ENCODE data around the gene KY. TPM values are rescaled to one million over a fixed set of nuclear protein-coding genes. Genes with fewer than 3 reads are reported as not detected.

The KY gene
- polyA plus RNA-seq, 1 donor (not counting 4 experiments of a cell fraction or from before 2014, with no cell fraction given) = not detected

- dilution Hi-C loops (cut with MboI; ENCODE audit: extremely low pct_ligation_motif_present, low sequenced_read_pairs) = no loop called here
- H3K9ac ChIP-seq (ENCODE audit: control insufficient read depth, extremely low read depth, insufficient read depth, low read length) = no peak overlapping the region
- no peaks in the 10 kb centered on the region for H3K27me3 ChIP-seq (ENCODE audit: control insufficient read depth, extremely low read depth, insufficient read depth, low read length)
- H3K36me3 ChIP-seq (ENCODE audit: control insufficient read depth in 2 of 2, extremely low read depth in 1 of 2, insufficient read depth in 2 of 2, low read length in 2 of 2) = no peaks in the 10 kb centered on the region
- DNase-seq (ENCODE audit: low read depth, low spot score) (no peak), FAIRE-seq (no peak)
- no peak overlapping the region for H3K27ac ChIP-seq (ENCODE audit: control insufficient read depth, insufficient read depth, low read length)
- H3K4me2 ChIP-seq (ENCODE audit: control insufficient read depth, extremely low read depth, insufficient read depth, low read depth, low read length) = no peak overlapping the region
- no peaks in the 10 kb centered on the region for H3K9me3 ChIP-seq (ENCODE audit: control insufficient read depth, low read depth, low read length)
- TF ChIP-seq CTCF (optimal IDR thresholded peaks at IDR 0.05 in 1 of 3, IDR thresholded peaks at IDR 0.05 in 1 of 3, conservative IDR thresholded peaks at IDR 0.05 in 1 of 3; ENCODE audit: extremely low read depth in 1 of 3, insufficient read depth in 2 of 3, low read length in 3 of 3) (no peak), EZH2 (IDR thresholded peaks at IDR 0.05; ENCODE audit: low read length) (no peak)
- H4K20me1 ChIP-seq (ENCODE audit: control insufficient read depth, extremely low read depth, insufficient read depth, low read length) = no peaks in the 10 kb centered on the region
- no peak overlapping the region for H2AFZ ChIP-seq (ENCODE audit: control insufficient read depth, low read length)
- H3K79me2 ChIP-seq (ENCODE audit: control insufficient read depth, insufficient read depth, low read length) = no peaks in the 10 kb centered on the region
- H3K9me1 ChIP-seq (ENCODE audit: control insufficient read depth, extremely low read depth, insufficient read depth, low read length) = no peaks in the 10 kb centered on the region
- H3K4me3 ChIP-seq (ENCODE audit: control insufficient read depth in 2 of 3, extremely low read depth in 1 of 3, insufficient read depth in 2 of 3, low read depth in 1 of 3, low read length in 3 of 3) = no peak overlapping the region
- peaks cover 2% of the 10 kb centered on the region for H3K4me1 ChIP-seq (ENCODE audit: control insufficient read depth, extremely low read depth, insufficient read depth, low read length)
These were observed 5.3 kb downstream of the KY start for GRCh38 chr3:134645515-134645914.

- DNase-seq (ENCODE audit: low read depth, low spot score) (no peak), FAIRE-seq (no peak)
- dilution Hi-C loops (cut with MboI; ENCODE audit: extremely low pct_ligation_motif_present, low sequenced_read_pairs) = no loop called here
These were observed 5.9 kb downstream of the KY start for GRCh38 chr3:134644731-134645514.

More at GRCh38 chr3:134644731-134645514, 5.9 kb downstream of the KY start:
- no peak overlapping the region for H3K4me2 ChIP-seq (ENCODE audit: control insufficient read depth, extremely low read depth, insufficient read depth, low read depth, low read length)
- no peak overlapping the region for H3K27ac ChIP-seq (ENCODE audit: control insufficient read depth, insufficient read depth, low read length)
- H3K9ac ChIP-seq (ENCODE audit: control insufficient read depth, extremely low read depth, insufficient read depth, low read length) = no peak overlapping the region
- H3K36me3 ChIP-seq (ENCODE audit: control insufficient read depth in 2 of 2, extremely low read depth in 1 of 2, insufficient read depth in 2 of 2, low read length in 2 of 2) = no peaks in the 10 kb centered on the region
- TF ChIP-seq EZH2 (IDR thresholded peaks at IDR 0.05; ENCODE audit: low read length) (no peak), CTCF (optimal IDR thresholded peaks at IDR 0.05 in 1 of 3, IDR thresholded peaks at IDR 0.05 in 1 of 3, conservative IDR thresholded peaks at IDR 0.05 in 1 of 3; ENCODE audit: extremely low read depth in 1 of 3, insufficient read depth in 2 of 3, low read length in 3 of 3) (no peak)
- H3K4me1 ChIP-seq (ENCODE audit: control insufficient read depth, extremely low read depth, insufficient read depth, low read length) = no peaks in the 10 kb centered on the region
- no peak overlapping the region for H3K4me3 ChIP-seq (ENCODE audit: control insufficient read depth in 2 of 3, extremely low read depth in 1 of 3, insufficient read depth in 2 of 3, low read depth in 1 of 3, low read length in 3 of 3)
- no peaks in the 10 kb centered on the region for H3K9me1 ChIP-seq (ENCODE audit: control insufficient read depth, extremely low read depth, insufficient read depth, low read length)
- no peaks in the 10 kb centered on the region for H3K9me3 ChIP-seq (ENCODE audit: control insufficient read depth, low read depth, low read length)
- no peaks in the 10 kb centered on the region for H3K27me3 ChIP-seq (ENCODE audit: control insufficient read depth, extremely low read depth, insufficient read depth, low read length)
- no peak overlapping the region for H2AFZ ChIP-seq (ENCODE audit: control insufficient read depth, low read length)
- no peaks in the 10 kb centered on the region for H3K79me2 ChIP-seq (ENCODE audit: control insufficient read depth, insufficient read depth, low read length)
- no peaks in the 10 kb centered on the region for H4K20me1 ChIP-seq (ENCODE audit: control insufficient read depth, extremely low read depth, insufficient read depth, low read length)

Data from keratinocyte (primary cell).